HG03025 (cell line): ENCODE measurements around the gene NRF1.

Experiments
- ATAC-seq: cut with Tn5 transposase; IDR thresholded peaks from one replicate; pipeline ENCODE4 v1.9.1; 2021; ENCODE audit warnings: mild to moderate bottlenecking, moderate library complexity; ENCODE audit not compliant: unreplicated experiment, low FRiP score

The NRF1 gene

DNA sequence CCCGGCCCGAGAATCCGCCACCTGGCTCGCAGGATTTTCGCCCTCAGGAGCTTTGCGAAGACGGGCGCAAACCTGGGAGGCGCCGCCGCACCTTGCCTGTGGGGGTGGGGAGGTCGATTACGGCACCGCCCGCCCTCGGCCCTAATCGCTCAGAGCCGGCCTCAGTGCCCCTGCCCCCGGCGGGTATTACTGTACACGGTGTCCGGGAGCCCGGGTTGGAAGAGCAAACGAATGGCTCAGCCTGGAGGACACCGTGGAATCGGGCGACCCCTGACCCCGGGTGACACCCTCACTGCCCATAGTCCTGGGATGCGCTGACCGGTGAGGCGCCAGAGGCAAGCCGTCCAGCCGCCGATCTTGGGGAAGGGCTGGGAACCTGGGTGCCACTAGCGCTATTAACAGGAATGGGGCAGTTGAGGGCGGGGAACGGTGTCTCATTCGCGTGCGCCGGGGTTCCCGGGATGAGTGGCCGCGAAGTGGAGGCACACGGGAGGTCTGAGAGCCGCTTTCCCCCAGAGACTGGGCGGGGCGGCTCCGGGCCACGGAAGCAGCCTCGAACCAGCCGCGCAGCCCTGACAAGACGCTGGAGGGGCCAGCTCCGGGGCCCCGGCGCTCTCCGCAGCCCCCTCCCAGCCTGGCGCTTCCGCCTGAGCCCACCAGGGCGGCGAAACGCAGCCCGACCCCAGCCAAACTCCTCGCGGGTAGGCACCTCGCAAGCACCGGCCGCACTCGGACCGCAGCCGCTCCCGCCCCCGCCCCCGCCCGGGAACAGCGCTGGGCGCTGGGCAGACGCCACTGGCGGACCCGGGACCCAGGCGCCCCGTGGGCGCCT lies 167.5 kb downstream of the NRF1 start:
- no peak for ATAC-seq

DNA sequence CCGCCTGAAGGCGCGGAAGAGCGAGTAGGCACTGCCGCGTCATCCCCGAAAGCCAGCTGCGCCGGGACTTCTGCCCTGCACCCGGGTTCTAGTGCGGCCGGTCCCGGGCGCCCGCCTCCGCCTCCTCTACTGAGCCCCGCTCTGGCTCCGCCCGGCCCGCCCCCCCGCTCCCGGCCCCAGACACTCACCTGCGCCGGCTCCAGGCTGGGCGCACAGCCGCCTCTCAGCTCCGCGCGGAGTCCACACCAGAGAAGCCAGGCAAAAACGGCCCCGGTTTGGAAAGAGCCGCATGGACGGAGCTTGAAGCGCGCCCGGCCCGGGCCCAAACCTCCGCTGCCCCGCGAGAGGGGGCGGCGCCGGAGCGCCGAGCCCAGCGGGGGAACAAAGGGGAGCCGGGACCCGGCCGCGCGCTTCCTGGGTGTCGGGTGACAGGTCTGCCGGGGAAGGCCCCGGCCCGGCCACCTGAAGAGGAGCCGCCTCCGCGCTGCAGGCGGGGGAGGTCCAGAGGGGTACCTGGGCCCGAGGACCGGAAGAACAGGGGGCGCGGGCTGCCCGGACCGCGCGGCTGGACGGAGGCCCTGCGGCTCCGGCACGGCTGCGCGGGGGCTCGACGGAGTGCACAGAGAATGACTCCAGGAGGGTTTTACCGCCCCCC lies 168.2 kb downstream of the NRF1 start:
- ATAC-seq, result no peak

DNA sequence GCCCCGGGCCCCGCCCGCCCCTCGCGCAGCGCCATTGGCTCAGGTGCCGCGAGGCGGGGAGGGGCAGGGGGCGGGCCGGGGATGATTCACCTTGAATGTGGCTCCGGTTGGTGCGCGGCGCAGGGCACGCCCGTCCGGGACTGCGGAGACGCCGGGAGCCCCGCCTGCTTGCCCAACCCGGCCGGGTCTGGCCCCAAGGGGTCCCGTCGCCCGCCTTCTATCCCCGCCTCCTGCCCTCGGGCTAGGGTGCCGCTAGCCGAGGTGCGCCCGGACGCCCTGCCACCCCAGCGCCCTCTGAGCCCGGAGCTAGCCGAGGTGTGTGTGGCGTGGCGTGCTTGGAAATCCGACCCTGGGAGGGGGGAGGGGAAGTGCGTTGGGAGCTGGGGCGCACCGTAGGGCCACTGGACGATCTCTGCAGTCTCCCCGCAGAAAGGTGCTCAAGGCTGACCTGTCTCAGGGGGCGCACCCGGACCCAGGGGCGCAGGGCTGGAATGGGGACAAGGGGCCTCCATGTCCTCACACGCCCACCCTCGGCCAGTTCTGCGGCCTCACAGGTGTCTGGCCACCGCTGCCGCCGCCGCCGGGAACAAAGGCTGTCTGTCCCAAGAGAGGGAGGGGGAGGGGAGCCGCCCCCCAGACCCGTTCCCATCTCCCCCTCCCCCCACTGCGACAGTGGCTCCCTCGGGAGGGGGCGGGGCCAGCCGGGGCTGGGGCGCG lies 168.9 kb downstream of the NRF1 start:
- ATAC-seq, result no peak

DNA sequence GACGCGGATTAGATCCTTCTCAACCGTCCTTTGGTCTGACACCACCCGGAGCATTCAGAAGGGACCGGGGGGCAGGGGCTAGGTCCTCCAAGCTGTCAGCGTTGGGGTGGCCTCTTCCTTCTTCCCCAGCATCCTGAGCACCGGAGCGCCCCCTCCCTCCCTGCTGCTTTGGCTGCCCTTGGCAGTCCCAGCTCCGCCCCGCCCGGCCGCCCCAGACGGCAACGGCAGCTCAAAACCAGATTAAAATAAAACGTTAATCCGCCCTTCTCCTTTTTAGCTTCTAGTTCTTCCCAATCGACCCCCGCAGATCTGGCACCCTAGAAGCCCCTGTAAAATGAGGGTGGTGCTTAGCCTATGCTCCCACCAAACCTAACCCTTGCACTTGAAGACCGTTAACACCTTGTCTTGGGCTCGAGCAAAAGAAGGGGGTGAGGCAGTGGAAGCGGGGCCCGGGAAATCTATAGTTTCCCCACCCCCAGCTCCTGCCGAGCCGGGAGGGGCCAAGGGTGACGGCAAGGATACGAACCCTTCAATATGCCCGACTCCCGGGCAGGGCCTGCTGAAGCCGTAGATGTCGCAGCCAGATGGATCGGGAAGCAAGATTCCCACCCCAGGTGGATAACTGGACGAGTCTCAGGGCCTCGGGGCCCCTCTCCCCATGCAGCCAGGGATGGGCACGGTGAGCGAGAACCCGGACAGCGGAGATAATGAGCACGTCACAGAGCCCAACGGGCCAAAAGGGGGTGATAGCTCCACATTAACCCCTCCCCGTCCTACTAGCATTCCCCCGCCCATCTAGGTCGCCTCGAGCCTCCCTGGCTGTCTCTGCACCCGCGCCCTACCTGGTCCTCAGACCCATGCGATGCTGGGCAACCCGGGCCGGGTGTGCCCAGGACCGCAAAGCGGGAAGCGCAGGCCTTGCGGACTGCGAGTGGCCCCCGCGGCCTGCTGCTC lies 169.7 kb downstream of the NRF1 start:
- ATAC-seq, result no peak

DNA sequence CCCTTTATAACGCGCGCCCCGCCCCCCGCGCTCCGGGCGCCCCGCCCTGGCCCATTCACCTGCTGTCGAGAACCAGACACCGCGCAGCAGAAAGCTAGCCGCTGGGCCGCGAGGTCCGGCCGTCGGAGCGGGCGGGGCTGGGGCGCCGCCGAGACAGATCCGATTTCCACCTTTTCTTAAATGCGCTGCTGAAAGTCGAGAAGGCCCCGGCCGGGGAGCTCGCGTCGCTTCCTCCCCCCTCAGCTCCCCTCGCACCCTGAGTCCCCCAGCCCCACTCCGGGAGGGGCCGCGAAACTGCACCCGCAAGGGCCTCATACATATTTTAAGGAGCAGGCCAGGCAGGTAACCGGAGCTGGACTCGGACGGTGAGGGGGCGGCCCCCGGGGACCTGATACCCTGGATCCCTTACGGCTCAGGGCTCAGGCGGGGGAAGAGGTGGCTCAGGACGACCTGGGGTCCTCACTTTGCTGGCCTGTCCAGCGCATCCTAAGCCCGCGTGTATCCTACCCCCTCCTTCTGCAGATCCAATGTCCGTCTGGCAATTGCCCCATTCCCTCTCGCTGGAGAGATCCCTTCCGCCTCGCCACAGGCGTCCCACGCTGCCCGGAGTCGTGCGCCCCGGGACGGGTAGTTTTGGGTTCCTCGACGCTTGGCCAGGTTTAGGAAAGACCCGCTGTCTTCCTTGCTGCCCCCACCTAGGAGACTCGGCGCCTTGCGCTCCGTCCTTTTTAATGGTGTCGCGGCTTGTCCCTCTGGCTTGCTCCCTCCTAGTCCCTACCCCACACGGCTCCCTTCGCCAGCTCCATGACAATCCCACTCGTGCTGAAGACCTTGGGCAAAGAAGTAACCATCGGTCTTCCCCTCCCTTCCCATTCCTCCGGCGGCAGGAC lies 170.7 kb downstream of the NRF1 start:
- ATAC-seq, result no peak

DNA sequence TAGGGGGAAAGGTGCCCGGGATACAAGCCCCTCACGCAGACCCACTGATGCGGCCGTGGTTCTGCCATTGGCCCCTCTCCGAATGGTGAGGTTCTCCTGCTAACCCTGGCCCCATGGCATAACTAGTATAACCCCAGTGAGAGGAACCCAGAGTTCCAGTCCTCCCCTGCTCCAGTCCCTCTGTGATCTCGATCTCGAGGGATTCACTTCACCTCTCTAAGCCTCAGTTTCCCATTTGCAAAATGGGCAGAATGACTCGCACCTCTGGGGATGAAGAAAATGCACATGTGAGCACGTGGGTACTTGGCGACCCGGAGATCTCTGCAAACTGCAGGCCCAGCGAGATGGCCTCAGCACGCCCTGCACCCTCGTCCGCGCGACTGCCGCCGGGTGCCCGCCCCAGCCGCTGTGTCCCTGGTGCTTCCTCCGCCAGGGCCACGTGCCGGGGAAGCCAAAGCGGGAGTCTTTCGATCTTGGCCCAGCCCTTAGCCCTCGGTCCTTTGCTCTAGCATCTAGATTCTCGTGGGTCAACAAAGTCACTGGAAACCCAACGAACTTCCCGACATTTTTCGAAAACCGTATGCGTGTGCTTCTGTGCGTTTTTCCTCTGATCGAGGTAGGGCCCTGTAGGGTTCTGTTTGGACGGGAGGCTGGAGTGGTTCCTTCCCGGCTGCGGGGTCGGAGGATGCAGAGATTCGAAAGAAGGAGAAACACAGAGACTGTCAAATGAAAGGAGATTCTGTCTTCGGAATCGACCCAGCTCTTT lies 171.5 kb downstream of the NRF1 start:
- ATAC-seq, result no peak

DNA sequence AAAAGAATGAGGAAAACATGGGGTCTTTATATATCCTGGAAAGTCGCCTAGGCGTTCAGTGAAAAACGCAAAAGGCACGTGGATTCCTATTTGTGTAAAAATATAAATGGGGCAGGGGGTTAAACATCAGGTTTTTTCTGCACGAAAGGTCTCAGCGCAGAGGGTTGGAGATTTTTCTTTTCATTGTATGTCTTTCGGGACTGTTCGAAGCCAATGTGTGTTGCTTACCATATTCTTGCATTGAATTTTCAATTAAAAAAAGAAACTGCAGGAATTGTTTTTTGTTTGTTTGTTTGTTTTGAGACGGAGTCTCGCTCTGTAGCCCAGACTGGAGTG lies 172.0 kb downstream of the NRF1 start:
- no peak for ATAC-seq

DNA sequence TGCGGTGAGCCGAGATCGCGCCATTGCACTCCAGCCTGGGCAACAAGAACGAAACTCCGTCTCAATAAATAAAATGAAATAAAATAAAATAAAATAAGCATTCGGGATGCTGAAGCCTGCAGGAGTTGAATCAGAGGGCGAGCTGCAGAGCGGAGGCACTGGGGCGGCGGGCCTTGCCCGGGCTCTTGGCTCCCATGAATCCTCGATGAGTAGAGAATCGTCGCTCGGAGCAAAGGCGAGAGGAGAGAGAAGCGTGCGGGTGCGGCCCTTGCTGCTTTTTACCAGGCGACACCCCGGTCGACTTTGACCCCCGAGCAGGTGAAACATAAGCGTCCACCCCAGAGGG lies 172.9 kb downstream of the NRF1 start:
- ATAC-seq, result no peak

DNA sequence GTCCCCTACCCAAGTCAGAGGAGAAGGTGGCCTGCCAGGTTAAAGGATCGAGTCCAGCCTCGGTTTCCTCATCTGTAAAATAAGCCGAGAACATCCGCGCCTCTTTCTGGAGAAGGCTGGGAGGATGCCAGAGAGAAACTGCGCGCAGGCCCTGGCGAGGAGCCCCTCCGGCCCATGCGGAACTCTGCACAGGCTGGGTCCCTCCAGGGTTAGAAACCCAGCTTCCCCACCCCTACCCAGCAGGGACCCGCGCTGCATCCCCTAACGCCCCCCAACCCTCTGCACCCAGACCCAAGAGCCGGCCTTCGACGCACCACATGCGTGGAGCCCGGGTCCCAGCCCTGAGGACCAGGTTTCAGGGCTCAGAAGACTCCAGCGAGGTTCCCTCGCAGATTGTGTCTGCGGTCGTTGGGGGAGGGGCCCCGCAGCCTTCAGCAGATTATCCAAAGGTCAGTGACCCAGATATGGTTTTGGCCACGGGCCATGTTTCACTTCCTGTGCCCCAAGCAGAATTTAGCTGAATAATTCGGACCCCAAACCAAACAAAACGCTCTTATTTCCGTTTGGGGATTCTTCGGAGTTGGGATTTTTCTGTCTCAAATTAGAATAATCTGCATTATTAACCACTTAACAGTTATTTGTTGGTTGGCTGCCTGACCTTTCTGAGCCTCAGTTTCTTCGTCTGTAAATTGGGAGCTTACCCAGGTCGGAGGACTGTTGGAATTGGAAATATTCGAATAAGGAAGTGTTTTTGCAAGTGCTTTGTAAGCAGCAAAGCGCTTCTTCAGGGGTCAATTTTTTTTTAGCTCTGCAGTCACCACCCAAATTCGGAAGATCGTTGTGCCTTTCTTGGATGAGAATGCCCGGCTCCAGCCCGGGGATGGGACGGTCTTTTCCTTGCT lies 173.5 kb downstream of the NRF1 start:
- no peak for ATAC-seq

DNA sequence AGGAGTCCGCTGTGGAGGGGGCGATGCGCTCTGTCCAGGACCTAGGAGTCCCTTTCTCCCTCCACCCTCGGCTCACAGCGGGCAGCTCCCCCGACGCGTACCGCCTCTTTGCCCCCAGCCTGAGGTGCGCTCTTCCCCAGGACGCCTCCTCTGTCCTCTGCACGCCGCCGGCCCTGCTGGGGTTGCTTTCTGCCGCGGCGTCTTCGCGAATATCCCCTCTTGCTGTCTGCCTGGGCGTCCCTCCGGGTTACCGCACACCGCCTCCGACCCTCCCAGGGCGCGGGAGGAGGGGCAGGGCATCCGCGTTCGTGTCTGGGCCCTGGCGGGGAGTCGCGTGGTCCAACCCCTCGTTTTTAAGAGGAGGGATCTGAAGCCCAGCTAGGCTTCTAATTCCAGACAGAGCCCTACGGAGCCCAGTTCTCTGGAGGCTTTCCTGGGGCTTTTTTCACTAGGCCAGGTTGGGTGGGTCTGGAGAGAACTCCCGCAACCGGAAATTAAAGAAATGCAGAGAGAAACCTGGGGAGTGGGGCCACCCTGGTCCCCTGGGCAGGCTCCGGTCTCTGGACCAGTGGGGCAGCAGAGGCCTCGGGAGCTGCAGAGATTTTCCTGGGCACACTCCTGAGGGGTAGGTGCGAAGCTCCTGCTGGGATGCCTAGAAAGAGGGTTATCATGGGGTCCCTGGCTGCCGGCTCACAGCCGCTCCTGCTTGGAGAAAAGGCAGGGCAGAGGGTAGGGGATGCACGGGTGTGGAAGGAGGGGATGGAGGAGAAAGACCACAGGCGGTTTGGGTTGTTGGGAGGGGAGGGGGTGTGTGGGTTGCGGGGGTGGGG lies 174.4 kb downstream of the NRF1 start:
- no peak for ATAC-seq

DNA sequence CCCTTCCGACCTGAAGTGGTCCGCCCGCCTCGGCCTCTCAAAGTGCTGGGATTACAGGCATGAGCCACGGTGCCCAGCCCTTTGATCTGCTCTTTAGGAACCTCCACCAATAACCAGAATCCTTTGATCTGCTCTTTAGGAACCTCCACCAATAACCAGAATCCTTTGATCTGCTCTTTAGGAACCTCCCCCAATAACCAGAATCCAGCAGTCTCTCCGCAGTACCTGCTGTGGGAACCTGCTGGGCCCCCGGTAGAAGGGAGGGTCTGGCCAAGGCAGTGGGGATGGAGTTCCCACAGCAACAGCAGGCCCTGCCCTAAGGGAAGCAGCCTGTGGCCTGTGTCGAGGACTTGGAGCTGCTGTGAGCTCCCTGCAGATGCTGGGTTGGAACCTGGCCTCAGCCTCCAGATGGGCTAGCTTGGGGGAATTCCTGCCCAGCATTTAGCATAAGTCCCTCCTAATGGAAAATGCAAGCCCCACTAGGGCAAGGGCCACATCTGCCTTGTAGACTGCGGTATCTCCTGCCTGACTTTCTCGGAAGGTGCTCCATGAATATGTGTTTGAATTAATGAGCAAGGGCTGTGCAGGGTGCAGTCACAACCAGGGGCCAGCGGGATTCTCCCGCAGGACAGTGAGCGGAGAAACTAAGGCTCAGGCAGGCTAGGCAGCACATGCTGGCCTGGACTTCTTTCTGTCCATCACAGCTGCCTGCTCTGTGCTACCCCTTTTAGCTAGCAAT lies 175.5 kb downstream of the NRF1 start:
- no peak for ATAC-seq

DNA sequence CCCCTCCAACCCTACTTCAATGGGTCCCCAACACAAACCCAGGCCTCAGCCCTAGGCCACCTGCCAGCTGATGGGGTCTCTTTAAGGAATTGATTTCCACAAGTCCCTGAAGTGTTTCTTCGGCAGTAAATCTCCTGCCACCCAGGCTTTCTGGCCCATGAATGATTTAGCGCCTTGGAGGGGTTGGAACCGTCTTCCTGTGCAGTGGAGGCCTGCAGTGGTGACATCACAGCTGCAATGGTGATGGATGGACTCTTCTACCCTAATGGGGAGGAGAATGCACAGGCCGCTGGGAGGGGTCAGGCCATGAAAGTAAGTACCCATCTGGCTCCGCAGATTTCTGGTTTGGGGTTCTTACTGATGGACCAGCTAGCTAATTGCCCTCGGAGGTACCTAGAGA lies 177.5 kb downstream of the NRF1 start:
- ATAC-seq, result no peak

DNA sequence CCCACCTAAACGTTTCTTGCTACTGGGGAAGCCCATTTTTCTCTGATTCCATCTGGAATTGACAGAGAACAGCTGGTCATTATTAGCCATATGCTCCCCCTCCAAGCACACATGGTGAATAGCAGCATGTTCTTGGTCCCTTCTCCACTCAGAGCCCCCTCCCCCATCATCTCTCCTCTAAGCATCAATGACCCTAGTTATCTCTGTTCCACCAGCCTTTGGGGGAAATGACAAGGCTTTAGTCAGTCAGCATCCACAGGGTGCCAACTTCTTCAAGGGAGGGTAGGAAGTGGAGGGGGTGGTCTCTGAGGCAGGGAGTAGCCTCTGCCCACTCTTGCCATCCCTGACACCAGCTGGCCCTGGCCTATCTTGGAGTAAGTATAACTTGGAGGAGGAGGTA lies 178.1 kb downstream of the NRF1 start:
- no peak for ATAC-seq

DNA sequence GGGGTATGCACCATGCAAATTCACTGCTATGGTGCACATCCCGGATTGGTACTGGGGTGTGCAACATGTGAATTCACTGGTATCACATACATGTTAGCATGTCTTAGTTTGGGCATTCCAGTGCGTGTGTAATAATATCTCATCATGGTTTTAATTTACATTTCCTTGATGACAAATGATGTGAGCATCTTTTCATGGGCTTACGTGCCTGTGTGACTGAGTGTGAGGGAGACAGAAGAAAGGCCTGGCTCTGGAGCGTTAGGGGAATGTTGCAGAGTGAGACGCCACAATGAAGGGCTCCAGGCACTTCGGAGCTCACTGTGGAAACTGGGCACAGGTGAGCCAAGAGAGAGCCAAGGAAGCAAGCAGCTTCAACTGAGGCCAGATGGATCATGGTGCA lies 178.6 kb downstream of the NRF1 start:
- ATAC-seq, result no peak

DNA sequence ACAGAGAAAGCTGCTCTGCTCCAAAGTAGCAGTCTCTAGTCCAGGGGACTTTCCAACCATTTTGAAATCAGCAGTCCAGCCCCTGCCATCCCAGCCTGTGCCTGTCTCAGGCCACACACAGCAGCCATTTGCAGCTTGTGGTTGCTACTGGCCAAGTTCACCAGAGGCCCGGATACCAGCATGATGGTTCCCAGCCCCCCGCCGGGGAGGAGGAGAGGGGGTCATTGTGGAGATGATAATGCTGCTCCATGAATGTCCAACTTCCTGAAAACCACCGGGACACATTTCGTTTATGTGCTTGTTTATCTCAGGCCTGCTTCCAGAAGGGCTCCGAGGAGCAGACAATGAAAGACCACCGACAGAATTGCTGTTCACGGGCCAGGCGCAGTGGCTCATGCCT lies 181.2 kb downstream of the NRF1 start:
- no peak for ATAC-seq

DNA sequence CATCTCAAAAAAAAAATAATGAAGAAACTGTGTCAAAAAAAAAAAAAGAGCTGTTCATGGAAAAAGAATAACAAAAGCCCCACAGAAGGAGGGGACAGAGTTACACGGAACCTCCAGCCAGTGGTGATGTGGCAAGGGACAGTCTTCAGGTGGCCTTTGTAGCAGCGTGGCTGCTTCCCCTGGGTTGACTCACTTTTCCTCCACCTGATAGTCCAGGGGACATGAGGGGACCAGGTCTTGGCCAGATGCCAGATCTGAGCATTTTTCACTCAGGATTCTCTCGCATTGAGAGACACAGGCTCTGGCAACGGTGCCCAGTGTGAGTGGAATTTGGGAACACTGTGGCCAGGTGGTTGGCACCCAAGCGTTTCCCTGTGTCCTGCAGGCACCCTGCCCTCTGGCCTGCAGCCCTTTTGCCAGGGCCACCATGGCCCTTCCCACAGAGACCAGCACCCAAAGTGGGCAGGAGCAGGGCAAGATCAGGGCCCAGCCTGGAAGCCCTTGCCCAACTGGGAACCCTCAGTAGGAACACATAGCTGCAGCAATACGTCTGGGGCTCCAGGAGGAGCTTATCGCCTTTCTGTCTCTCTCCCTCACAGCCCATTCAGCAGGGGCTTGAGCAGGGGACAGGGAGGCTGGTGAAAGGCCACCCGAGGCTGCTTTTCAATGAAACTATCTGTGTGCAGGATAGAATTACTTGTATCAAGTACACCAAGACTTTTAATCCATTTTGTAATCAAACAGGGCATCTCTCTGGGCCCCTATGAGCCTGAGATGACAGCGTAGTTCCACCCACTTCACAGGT lies 182.2 kb downstream of the NRF1 start:
- no peak for ATAC-seq
